ENCODE results near the gene PTPRM.

DNA sequence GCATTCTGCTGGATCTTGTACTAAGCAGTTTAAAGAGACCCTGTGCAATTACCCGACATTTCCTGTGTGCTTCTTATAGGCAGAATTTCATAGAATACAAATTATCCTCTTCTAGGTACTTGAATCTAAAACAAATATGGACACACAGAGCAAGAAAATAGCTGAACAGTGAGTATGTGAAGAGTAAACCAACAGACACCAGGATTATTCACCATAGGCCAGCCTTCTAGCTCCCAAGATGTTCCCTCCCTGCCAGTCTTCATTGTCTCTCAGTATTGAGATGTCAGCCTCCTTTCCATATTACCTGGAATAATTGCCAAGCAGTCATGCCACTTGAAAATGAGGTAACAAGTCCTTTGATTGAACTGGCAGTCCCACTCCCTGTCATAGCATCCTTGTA lies 187.1 kb downstream of the PTPRM start:
- no peak for TF ChIP-seq POLR2A (IDR thresholded peaks at IDR 0.05; ENCODE audit: low read depth, low read length)
- no peak for TF ChIP-seq RAD21 (IDR thresholded peaks at IDR 0.05; ENCODE audit: low read length)
- TF ChIP-seq, protein P1, sequence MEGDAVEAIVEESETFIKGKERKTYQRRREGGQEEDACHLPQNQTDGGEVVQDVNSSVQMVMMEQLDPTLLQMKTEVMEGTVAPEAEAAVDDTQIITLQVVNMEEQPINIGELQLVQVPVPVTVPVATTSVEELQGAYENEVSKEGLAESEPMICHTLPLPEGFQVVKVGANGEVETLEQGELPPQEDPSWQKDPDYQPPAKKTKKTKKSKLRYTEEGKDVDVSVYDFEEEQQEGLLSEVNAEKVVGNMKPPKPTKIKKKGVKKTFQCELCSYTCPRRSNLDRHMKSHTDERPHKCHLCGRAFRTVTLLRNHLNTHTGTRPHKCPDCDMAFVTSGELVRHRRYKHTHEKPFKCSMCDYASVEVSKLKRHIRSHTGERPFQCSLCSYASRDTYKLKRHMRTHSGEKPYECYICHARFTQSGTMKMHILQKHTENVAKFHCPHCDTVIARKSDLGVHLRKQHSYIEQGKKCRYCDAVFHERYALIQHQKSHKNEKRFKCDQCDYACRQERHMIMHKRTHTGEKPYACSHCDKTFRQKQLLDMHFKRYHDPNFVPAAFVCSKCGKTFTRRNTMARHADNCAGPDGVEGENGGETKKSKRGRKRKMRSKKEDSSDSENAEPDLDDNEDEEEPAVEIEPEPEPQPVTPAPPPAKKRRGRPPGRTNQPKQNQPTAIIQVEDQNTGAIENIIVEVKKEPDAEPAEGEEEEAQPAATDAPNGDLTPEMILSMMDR (conservative IDR thresholded peaks at IDR 0.05; ENCODE audit: low read depth, low read length), result no peak
- no peak for TF ChIP-seq MAZ (IDR thresholded peaks at IDR 0.05; ENCODE audit: borderline replicate concordance, low read depth, low read length)
- no peak for TF ChIP-seq FOS (IDR thresholded peaks at IDR 0.05; ENCODE audit: low read depth, low read length)
- TF ChIP-seq BHLHE40 (IDR thresholded peaks at IDR 0.05; ENCODE audit: low read depth, low read length), result no peak
- TF ChIP-seq, protein P2, sequence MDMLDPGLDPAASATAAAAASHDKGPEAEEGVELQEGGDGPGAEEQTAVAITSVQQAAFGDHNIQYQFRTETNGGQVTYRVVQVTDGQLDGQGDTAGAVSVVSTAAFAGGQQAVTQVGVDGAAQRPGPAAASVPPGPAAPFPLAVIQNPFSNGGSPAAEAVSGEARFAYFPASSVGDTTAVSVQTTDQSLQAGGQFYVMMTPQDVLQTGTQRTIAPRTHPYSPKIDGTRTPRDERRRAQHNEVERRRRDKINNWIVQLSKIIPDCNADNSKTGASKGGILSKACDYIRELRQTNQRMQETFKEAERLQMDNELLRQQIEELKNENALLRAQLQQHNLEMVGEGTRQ (IDR thresholded peaks at IDR 0.05; ENCODE audit: low read depth, low read length), result no peak
- TF ChIP-seq SMC3 (IDR thresholded peaks at IDR 0.05; ENCODE audit: low read depth, low read length), result no peak
- no peak for TF ChIP-seq RFX5 (IDR thresholded peaks at IDR 0.05; ENCODE audit: low read depth, low read length)
- no peak for TF ChIP-seq CEBPB (IDR thresholded peaks at IDR 0.05; ENCODE audit: low read depth, low read length)
- no peak for TF ChIP-seq MXI1 (IDR thresholded peaks at IDR 0.05; ENCODE audit: borderline replicate concordance, low read depth, low read length)
- no peak for TF ChIP-seq RCOR1 (IDR thresholded peaks at IDR 0.05; ENCODE audit: insufficient replicate concordance, low read length)
